ENCODE measurements around the gene AZIN2. TPM values are rescaled to one million over a fixed set of nuclear protein-coding genes. Genes with fewer than 3 reads are reported as not detected.

Gene AZIN2
- total and polyA plus RNA-seq, 2 of the 8 experiments (the other 6 are each of a cell fraction or from before 2014, with no cell fraction given), result 0.22 to 0.91 TPM

GRCh38 chr1:33036526-33037503 is 44.1 kb upstream of the AZIN2 start, which contains the start of gene AK2:
Gene AK2, minus strand, starts transcription at chr1:33036883. Its CDS starts 55 bp downstream, at chr1:33036828.
- Histone ChIP-seq H3K4me2 (ENCODE audit: insufficient read depth in 1 of 2, low read depth in 2 of 2, low read length in 2 of 2) (peak within 1 kb of the TSS; percentile 88 to 94), H3K79me1 (ENCODE audit: low read depth, low read length) (peaks cover 4% of the 10 kb centered on the region; the same call in 1 of the 2 replicates), H3K27me3 (replicated peaks in 1 of 4; ENCODE audit: control insufficient read depth in 3 of 4, extremely low read depth in 1 of 4, insufficient read depth in 3 of 4, low read length in 3 of 4) (peaks cover 0 to 2% (median 0%) of the 10 kb centered on the region in 4 experiments; a peak in 2 of 7 replicates), H2BK20ac (ENCODE audit: low read length) (no peak within 1 kb of the TSS), H3K36me3 (ENCODE audit: control insufficient read depth in 2 of 4, insufficient read depth in 4 of 4, low read length in 3 of 4) (peaks cover 0 to 4% (median 0%) of the 10 kb centered on the region in 4 experiments; a peak in 3 of 8 replicates), H4K8ac (ENCODE audit: extremely low read depth, insufficient read depth, low read length) (no peak within 1 kb of the TSS), H3K4me3 (ENCODE audit: extremely low read depth in 1 of 4, insufficient read depth in 2 of 4, low read depth in 3 of 4, low read length in 4 of 4) (peak within 1 kb of the TSS; percentile 65 to 88 (median 74)), H4K5ac (ENCODE audit: insufficient read length, low read depth, low read length) (no peak within 1 kb of the TSS), H3K27ac (ENCODE audit: low read depth, low read length) (no peak within 1 kb of the TSS), H4K91ac (replicated peaks; ENCODE audit: insufficient read length, low read length) (no peak within 1 kb of the TSS), H3K23me2 (ENCODE audit: low read depth, low read length) (peaks cover 3% of the 10 kb centered on the region; the same call in 1 of the 2 replicates), H3K79me2 (ENCODE audit: control insufficient read depth in 1 of 2, insufficient read depth in 2 of 2, low read length in 2 of 2) (peaks cover 21 to 44% of the 10 kb centered on the region in 2 experiments), H3K9ac (replicated peaks in 1 of 4; ENCODE audit: extremely low read depth in 1 of 4, low read depth in 3 of 4, low read length in 3 of 4) (peak within 1 kb of the TSS in 3 of 4 experiments; percentile 6 to 52 (median 16); a peak in 5 of 7 replicates), H2BK120ac (replicated peaks; ENCODE audit: low read depth, low read length) (no peak within 1 kb of the TSS), H3K23ac (ENCODE audit: insufficient read length) (no peak within 1 kb of the TSS), H2AFZ (ENCODE audit: low read length) (no peak within 1 kb of the TSS), H3K9me3 (ENCODE audit: insufficient read depth in 2 of 2, low read depth in 1 of 2, low read length in 1 of 2) (no peaks in the 10 kb centered on the region), H3K4me1 (replicated peaks in 1 of 4; ENCODE audit: control insufficient read depth in 3 of 4, insufficient read depth in 4 of 4, low read length in 3 of 4) (peaks cover 0 to 8% (median 2%) of the 10 kb centered on the region in 4 experiments; a peak in 3 of 7 replicates), H2BK12ac (ENCODE audit: low read depth, low read length) (no peak within 1 kb of the TSS), H4K20me1 (replicated peaks in 1 of 2; ENCODE audit: control insufficient read depth in 1 of 2, insufficient read depth in 2 of 2, low read length in 2 of 2) (peaks cover 0 to 9% of the 10 kb centered on the region in 2 experiments), H2AK5ac (ENCODE audit: low read depth, low read length) (no peak within 1 kb of the TSS), H3K18ac (ENCODE audit: extremely low read depth, low read length) (peak within 1 kb of the TSS; percentile 51; the same call in 1 of the 2 replicates), H3K56ac (replicated peaks; ENCODE audit: insufficient read length, low read depth, low read length) (no peak within 1 kb of the TSS), H3K14ac (ENCODE audit: insufficient read length) (no peak within 1 kb of the TSS), H3K4ac (replicated peaks; ENCODE audit: insufficient read length, low read depth, low read length) (no peak within 1 kb of the TSS), H2BK15ac (ENCODE audit: low read length) (no peak within 1 kb of the TSS), H2BK5ac (ENCODE audit: low read depth, low read length) (no peak within 1 kb of the TSS)
- ChIA-PET POLR2A (ENCODE audit: partially characterized antibody) (interaction anchor here (0.6 to 1.0 kb wide), 2 partner anchors 72 to 147 kb away, joined by 3 read pairs; partner anchors contain the start of gene RNF19B), CTCF (ENCODE audit: partially characterized antibody) (no interaction called here)
- FAIRE-seq (no peak), DNase-seq (ENCODE audit: low read depth in 1 of 2, low spot score in 2 of 2) (peak; percentile 91 to 94)
- WGBS, 2 experiments (ENCODE audit: extremely low coverage in 1 of 2, insufficient coverage in 1 of 2, insufficient read length in 1 of 2, insufficient replicate concordance in 2 of 2, low coverage in 1 of 2, low lambda C conversion rate in 2 of 2, missing lambda C conversion rate in 1 of 2), result 8% methylated on average over 54 of the region's 59 CpGs; no CpG with 5 or more reads in 1 of the 2 experiments
- TF ChIP-seq SIRT6 (IDR thresholded peaks at IDR 0.05; ENCODE audit: low read length) (no peak), POLR2A (IDR thresholded peaks at IDR 0.05; ENCODE audit: control extremely low read depth in 1 of 2, low read depth in 2 of 2, low read length in 2 of 2) (no peak), NRF1 (IDR thresholded peaks at IDR 0.05; ENCODE audit: low read depth, low read length) (no peak), GTF2F1 (IDR thresholded peaks at IDR 0.05; ENCODE audit: borderline replicate concordance, low read depth, low read length) (no peak), CBX5 (IDR thresholded peaks at IDR 0.05; ENCODE audit: low read depth, low read length) (no peak), RAD21 (IDR thresholded peaks at IDR 0.05 in 1 of 2, conservative IDR thresholded peaks at IDR 0.05 in 1 of 2; ENCODE audit: low read depth in 2 of 2, low read length in 2 of 2) (no peak), TBP (IDR thresholded peaks at IDR 0.05; ENCODE audit: low read depth, low read length) (peak; percentile 65; the same call in 1 of the 2 replicates), BCL11A (IDR thresholded peaks at IDR 0.05; ENCODE audit: low read depth in 2 of 2, low read length in 2 of 2) (no peak), RXRA (IDR thresholded peaks at IDR 0.05; ENCODE audit: insufficient read depth, low read depth, low read length) (no peak), KDM5A (IDR thresholded peaks at IDR 0.05; ENCODE audit: low read length) (no peak), NANOG (IDR thresholded peaks at IDR 0.05; ENCODE audit: insufficient read depth, low read depth, low read length, poor library complexity, severe bottlenecking) (peak; percentile 22)

All from H1 (cell line).